Keratinocyte (primary cell): Measurements from ENCODE around the gene CTIF.

Experiments used
- CTCF ChIP-seq, 3 experiments: IDR thresholded peaks in 1 of 3; conservative IDR thresholded peaks in 1 of 3; optimal IDR thresholded peaks in 1 of 3; 2 replicates in 2 of 3; 3 replicates in 1 of 3; pipeline versions ENCODE3 to v1.5.1; 2011; ENCODE audit warnings: low read length in 3 of 3, mild to moderate bottlenecking in 3 of 3, moderate library complexity in 2 of 3, control low read depth in 1 of 3, inconsistent platforms in 1 of 3; ENCODE audit not compliant: insufficient read depth in 2 of 3; ENCODE audit errors: extremely low read depth in 1 of 3
- EZH2 ChIP-seq: IDR thresholded peaks from one replicate; pipeline ENCODE4 v1.6.1; 2012; ENCODE audit warnings: inconsistent platforms, mild to moderate bottlenecking, low read length, moderate library complexity

GRCh38 chr18:48634491-48634890 is 95.7 kb downstream of the CTIF start:
- TF ChIP-seq CTCF (optimal IDR thresholded peaks at IDR 0.05 in 1 of 3, IDR thresholded peaks at IDR 0.05 in 1 of 3, conservative IDR thresholded peaks at IDR 0.05 in 1 of 3; ENCODE audit: extremely low read depth in 1 of 3, insufficient read depth in 2 of 3, low read length in 3 of 3) (no peak), EZH2 (no peak)
